NCI-H2196 treated with DMSO at 0.1 percent for 48 hours (cell line): ENCODE data around the gene DBNL.

Experiments used
- DNase-seq: peaks from one replicate; lab custom pipeline; 2025; ENCODE audit not compliant: unreplicated experiment; lab: John Stamatoyannopoulos, UW

The DBNL gene

DNA sequence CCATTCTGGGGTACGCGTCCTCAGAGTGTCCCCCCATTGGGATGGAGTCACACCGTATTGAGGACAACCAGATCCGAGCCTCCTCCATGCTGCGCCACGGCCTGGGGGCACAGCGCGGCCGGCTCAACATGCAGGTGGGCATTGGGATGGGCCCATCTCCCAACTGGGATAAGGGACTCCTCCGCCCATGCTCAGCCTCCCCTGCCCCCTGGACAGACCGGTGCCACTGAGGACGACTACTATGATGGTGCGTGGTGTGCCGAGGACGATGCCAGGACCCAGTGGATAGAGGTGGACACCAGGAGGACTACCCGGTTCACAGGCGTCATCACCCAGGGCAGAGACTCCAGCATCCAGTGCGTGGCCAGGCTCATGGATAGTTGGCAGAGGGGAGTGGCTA lies 65.5 kb downstream of the DBNL start:
- DNase-seq, result no peak

DNA sequence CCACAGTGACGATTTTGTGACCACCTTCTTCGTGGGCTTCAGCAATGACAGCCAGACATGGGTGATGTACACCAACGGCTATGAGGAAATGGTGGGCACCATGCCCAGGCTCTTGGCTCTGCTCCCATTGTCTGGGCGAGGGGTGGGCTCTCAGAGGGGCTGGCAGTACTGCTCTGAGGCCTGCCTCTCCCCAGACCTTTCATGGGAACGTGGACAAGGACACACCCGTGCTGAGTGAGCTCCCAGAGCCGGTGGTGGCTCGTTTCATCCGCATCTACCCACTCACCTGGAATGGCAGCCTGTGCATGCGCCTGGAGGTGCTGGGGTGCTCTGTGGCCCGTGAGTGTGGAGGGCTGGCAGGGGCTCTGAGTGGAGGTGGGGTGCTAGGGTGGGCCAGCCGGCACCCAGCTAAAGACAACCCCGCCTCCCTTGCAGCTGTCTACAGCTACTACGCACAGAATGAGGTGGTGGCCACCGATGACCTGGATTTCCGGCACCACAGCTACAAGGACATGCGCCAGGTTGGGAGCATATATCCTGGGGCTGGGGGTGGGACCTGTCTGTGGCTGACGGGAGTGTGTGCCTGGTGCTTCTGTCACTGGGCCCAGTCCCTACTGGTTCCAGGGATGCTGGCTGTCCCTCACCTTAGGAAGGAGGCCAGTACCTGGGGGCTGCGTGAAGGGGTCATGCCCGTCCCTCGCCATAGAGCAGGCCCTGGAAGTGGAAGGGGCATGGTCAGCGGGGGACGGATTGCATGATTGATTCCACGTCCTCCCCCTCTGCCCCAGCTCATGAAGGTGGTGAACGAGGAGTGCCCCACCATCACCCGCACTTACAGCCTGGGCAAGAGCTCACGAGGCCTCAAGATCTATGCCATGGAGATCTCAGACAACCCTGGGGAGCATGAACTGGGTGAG lies 66.5 kb downstream of the DBNL start:
- no peak for DNase-seq
